NT2/D1 (cell line): ENCODE measurements around the gene SIRT2.

Experiments used
- SUZ12 ChIP-seq: IDR thresholded peaks from 2 replicates; pipeline ENCODE4 v1.6.1; 2011; ENCODE audit not compliant: insufficient read length, insufficient read depth; ENCODE audit errors: extremely low read depth
- YY1 ChIP-seq: IDR thresholded peaks from 2 replicates; pipeline ENCODE4 v1.6.1; 2011; ENCODE audit not compliant: insufficient read length, insufficient read depth
- ZNF274 ChIP-seq: IDR thresholded peaks from 2 replicates; pipeline ENCODE4 v1.6.1; 2011; ENCODE audit warnings: mild to moderate bottlenecking, low read depth, low read length

DNA sequence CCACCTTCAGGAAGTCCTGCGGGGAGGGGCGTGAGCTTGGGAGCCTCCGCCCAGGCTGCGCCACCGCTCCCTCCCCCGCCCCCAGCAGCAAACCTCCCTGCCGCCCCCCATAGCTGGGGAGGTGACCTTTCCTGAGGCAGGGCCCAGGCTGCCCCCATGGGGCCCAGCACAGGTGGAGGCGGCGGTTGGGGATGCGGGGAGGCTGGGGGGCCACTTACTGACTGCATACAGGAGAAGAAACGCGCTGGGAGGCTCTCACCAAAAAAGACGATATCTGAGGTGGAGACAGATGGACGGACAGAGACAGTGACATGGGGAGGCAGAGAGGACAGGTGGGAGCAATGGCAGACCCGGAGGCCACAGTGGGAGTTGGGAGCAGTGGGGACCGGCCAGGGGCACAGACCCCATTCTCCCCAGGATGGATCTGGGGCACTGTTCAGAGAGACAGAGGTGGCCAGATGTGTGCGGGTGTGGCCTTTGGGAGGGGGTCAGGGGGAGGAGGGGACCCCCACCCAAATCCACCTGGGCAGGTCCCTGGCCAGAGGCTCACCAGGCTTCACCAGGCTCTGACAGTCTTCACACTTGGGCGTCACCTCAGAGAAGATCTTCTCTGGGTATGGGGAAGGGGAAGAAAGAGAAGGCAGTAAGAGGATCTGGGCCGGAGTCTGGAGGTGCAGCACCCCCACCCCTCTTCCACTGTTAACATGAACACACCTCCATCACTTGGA lies 18.4 kb downstream of the SIRT2 start:
- no peak for TF ChIP-seq YY1
- TF ChIP-seq ZNF274: no peak
- TF ChIP-seq SUZ12: no peak
